PFSK-1 (cell line): ENCODE measurements around the gene CREM.

Experiments
- FOXP2 ChIP-seq: optimal IDR thresholded peaks from 2 replicates; pipeline ENCODE3; 2011; ENCODE audit warnings: borderline replicate concordance, control low read depth, inconsistent platforms; ENCODE audit not compliant: insufficient read depth; ENCODE audit errors: extremely low read length, extremely low read depth
- POLR2AphosphoS5 ChIP-seq: IDR thresholded peaks from 2 replicates; pipeline ENCODE4 v1.6.1; 2012; ENCODE audit warnings: low read depth, mild to moderate bottlenecking, control low read depth, low read length, moderate library complexity
- SIN3A ChIP-seq: IDR thresholded peaks from 2 replicates; pipeline ENCODE4 v1.6.1; 2012; ENCODE audit warnings: mild to moderate bottlenecking, low read length, moderate library complexity, borderline replicate concordance; ENCODE audit not compliant: insufficient read depth
- TAF1 ChIP-seq: IDR thresholded peaks from 2 replicates; pipeline ENCODE4 v1.6.1; 2012; ENCODE audit warnings: low read length, control low read depth, borderline replicate concordance; ENCODE audit not compliant: insufficient read depth
- TF ChIP-seq, protein P1 (sequence below), 2 experiments: IDR thresholded peaks; 2 replicates each; pipeline versions ENCODE4 v1.6.1 to v1.8.0; 2011 to 2012; ENCODE audit warnings: low read depth in 2 of 2, low read length in 2 of 2, control low read depth in 1 of 2, inconsistent platforms in 1 of 2, mild to moderate bottlenecking in 1 of 2, moderate library complexity in 1 of 2; ENCODE audit not compliant: insufficient read depth in 1 of 2

The CREM gene

DNA sequence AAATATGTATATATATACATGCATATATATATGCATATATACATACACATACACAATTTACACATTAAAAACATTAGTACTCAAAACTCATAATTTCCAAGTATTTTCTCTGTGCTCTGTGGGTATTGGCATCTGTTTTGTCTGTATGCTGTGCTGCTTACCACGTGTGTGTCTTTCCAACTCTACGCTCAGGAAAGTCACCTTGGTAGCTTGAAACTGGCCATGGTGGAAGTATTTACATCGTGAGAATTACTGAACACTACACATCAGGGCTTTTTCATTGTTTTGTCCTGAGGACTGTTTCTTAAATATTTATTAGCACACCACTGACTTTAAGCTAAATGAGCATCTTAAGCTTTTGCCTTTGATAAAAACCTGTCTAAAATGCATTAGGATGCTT lies 79.6 kb downstream of the CREM start:
- TF ChIP-seq SIN3A (no peak), FOXP2 (no peak), TAF1 (no peak), POLR2AphosphoS5 (no peak)
- TF ChIP-seq, protein P1, sequence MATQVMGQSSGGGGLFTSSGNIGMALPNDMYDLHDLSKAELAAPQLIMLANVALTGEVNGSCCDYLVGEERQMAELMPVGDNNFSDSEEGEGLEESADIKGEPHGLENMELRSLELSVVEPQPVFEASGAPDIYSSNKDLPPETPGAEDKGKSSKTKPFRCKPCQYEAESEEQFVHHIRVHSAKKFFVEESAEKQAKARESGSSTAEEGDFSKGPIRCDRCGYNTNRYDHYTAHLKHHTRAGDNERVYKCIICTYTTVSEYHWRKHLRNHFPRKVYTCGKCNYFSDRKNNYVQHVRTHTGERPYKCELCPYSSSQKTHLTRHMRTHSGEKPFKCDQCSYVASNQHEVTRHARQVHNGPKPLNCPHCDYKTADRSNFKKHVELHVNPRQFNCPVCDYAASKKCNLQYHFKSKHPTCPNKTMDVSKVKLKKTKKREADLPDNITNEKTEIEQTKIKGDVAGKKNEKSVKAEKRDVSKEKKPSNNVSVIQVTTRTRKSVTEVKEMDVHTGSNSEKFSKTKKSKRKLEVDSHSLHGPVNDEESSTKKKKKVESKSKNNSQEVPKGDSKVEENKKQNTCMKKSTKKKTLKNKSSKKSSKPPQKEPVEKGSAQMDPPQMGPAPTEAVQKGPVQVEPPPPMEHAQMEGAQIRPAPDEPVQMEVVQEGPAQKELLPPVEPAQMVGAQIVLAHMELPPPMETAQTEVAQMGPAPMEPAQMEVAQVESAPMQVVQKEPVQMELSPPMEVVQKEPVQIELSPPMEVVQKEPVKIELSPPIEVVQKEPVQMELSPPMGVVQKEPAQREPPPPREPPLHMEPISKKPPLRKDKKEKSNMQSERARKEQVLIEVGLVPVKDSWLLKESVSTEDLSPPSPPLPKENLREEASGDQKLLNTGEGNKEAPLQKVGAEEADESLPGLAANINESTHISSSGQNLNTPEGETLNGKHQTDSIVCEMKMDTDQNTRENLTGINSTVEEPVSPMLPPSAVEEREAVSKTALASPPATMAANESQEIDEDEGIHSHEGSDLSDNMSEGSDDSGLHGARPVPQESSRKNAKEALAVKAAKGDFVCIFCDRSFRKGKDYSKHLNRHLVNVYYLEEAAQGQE (IDR thresholded peaks at IDR 0.05; ENCODE audit: insufficient read depth in 1 of 2, low read depth in 2 of 2, low read length in 2 of 2), result no peak

DNA sequence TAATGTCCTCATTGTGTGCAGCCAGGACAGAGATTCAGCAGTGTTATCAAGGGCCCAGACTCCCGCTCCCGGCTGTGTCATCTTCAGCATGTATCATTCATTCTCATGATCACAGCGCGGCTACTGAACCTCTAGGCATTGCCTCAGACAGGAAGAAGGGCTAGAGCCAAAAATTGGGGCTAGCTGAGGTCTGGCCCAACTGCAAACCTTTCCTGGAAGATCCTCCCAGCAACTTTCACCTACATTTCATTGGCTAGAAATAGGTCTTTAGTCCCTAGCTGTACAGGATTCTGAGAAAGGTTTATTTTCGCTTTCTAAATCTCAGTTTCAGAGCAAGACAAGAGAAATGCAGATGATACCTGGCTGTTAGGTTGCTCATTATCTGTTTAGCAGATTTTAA lies 81.9 kb downstream of the CREM start:
- TF ChIP-seq TAF1 (no peak), POLR2AphosphoS5 (no peak), SIN3A (no peak), FOXP2 (no peak)
- TF ChIP-seq, protein P1 (IDR thresholded peaks at IDR 0.05; ENCODE audit: insufficient read depth in 1 of 2, low read depth in 2 of 2, low read length in 2 of 2), result no peak

DNA sequence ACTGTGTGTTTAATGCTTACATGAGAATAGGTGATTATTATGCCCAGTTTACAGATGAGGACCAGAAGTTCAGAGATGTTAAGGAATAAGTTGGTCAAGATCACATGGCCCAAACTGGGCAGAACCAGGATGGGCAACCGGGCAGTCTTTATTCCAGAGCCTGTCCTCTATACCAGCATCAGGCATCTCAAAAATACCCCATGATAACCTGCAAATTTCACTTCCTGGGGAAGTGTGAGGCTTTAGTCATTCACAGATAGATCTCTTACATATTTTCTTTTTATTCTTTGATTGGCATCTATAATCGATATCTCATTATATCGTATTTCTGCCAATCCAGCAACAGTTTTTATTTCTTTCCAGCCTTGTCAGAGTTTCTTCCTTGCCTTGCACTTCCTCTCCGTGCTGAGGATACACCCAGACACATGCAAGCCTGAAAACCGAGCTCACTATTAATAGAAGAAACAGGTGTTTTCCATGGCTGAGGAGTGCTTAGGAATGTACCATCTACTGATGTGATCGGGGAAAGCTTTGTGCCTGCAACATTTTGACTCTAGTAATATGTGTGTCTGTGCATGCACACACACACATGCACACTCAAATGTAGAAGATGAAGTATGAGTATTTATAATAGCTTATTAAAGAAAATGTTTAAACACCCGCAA lies 82.4 kb downstream of the CREM start:
- TF ChIP-seq TAF1 (no peak), FOXP2 (no peak), SIN3A (no peak), POLR2AphosphoS5 (no peak)
- TF ChIP-seq, protein P1 (IDR thresholded peaks at IDR 0.05; ENCODE audit: insufficient read depth in 1 of 2, low read depth in 2 of 2, low read length in 2 of 2), result no peak

DNA sequence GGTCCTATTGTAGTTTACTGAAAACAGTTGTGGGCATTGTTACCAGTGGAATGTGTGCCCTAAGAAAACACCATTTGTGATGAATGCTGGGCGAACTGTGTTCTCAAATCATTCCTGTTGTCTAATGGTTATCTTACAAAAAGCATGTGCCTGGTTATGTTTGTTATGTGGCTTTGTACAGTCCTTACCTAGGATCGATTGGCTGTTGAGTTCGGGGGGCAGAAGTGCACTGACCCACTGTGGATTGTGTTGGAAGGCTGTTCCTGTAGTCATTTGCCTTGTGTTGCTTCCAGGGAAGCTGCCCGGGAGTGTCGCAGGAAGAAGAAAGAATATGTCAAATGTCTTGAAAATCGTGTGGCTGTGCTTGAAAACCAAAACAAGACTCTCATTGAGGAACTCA lies 84.3 kb downstream of the CREM start:
- TF ChIP-seq, protein P1 (IDR thresholded peaks at IDR 0.05; ENCODE audit: insufficient read depth in 1 of 2, low read depth in 2 of 2, low read length in 2 of 2), result no peak
- TF ChIP-seq TAF1 (no peak), POLR2AphosphoS5 (no peak)

DNA sequence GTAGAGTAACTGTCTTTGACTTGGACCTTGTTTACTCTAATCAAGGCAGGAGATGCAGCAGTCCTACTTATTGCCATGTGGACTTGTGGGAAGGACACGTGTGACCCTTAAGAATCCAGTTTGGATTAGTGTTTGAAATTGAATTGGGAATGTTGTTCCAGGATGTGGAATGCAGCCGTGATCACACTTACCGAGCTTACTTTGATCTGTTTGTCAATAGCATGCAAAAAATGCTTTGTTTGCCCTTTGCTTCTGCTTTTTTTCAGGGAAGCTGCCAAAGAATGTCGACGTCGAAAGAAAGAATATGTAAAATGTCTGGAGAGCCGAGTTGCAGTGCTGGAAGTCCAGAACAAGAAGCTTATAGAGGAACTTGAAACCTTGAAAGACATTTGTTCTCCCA lies 84.7 kb downstream of the CREM start:
- no peak for TF ChIP-seq SIN3A
- TF ChIP-seq POLR2AphosphoS5, result no peak
- TF ChIP-seq FOXP2, result no peak
- TF ChIP-seq, protein P1 (IDR thresholded peaks at IDR 0.05; ENCODE audit: insufficient read depth in 1 of 2, low read depth in 2 of 2, low read length in 2 of 2), result no peak
- no peak for TF ChIP-seq TAF1
